ENCODE data around the gene MTHFD1L. TPM values are rescaled to one million over a fixed set of nuclear protein-coding genes. Genes with fewer than 3 reads are reported as not detected.
"Not testable (repeated sequence)": the region's sequence is repeated elsewhere in the genome, so short reads cannot be mapped to it uniquely, and the experiment has no call there.

The MTHFD1L gene
- total RNA-seq, 1 experiment from 2014 or later, result 47.8 TPM

DNA sequence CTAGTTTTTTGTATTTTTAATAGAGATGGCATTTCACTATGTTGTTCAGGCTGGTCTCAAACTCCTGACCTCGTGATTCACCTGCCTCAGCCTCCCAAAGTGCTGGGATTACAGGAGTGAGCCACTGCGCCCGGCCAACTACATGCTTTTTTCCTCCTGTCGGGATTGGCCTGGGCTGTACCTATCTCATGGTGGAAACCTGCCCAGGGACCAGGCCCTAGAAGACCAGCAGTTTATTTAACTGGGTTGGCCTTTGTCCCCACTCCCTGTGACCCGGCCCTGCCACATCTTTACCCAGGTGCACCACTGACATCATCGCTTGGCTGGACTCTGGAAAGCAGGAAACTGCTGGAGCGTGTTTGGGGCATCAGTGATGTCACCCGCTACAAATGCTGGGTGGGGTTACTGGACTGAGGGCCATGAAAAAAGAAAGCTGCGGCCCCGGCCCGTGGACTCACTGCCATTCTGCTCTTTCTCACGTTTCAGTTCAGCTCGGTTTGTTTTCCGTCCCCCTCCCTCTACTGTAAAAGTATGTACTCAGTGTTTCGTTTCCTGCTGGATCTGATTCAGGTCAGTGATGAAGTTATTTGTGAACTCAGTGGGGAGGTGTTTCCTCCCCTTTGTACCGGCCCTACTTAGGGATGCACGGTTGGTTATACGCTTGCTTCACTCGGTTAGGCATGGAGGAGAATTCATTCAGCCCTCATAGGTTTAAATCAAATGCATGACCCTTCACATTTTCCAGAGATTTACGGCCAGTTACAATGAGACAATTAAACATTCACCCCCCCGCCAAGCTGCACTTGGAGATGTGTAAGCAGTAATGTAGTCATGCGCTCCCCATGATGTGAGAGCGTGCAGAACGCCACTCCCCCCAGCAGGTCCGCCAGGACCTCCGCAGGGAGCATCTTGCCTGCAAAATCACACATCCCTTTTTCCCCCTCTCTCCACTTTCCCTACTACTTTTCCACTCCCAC is 179.3 kb downstream of the MTHFD1L start:
- CTCF ChIA-PET, result interaction anchor here (0.7 to 1.2 kb wide), 5 partner anchors 15 to 275 kb away, joined by 3 to 4 read pairs (median 3); no protein-coding TSS in a partner anchor
- intact Hi-C loops (cut with micrococcal nuclease; ENCODE audit: unreplicated experiment), result loop anchor here (10.0 kb wide), 1 partner anchor 280 kb away; no protein-coding TSS in a partner anchor
- H3K27me3 Mint-ChIP-seq (ENCODE audit: unreplicated experiment), result no peaks in the 10 kb centered on the region
- peaks cover 56% of the 10 kb centered on the region for H3K4me1 Mint-ChIP-seq (ENCODE audit: low read depth, unreplicated experiment)
- H3K9me3 Mint-ChIP-seq (ENCODE audit: low read depth, unreplicated experiment), result no peaks in the 10 kb centered on the region
- H3K36me3 Mint-ChIP-seq (ENCODE audit: insufficient read depth, unreplicated experiment), result peaks cover 43% of the 10 kb centered on the region
- BruUV-seq (replicated peaks), result TSS peak; percentile 87
- H3K4me3 Mint-ChIP-seq (ENCODE audit: low read depth, unreplicated experiment), result peak overlapping the region; percentile 57
- TF ChIP-seq, protein P1, sequence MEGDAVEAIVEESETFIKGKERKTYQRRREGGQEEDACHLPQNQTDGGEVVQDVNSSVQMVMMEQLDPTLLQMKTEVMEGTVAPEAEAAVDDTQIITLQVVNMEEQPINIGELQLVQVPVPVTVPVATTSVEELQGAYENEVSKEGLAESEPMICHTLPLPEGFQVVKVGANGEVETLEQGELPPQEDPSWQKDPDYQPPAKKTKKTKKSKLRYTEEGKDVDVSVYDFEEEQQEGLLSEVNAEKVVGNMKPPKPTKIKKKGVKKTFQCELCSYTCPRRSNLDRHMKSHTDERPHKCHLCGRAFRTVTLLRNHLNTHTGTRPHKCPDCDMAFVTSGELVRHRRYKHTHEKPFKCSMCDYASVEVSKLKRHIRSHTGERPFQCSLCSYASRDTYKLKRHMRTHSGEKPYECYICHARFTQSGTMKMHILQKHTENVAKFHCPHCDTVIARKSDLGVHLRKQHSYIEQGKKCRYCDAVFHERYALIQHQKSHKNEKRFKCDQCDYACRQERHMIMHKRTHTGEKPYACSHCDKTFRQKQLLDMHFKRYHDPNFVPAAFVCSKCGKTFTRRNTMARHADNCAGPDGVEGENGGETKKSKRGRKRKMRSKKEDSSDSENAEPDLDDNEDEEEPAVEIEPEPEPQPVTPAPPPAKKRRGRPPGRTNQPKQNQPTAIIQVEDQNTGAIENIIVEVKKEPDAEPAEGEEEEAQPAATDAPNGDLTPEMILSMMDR (IDR thresholded peaks at IDR 0.05; ENCODE audit: unreplicated experiment), result no peak
- peak overlapping the region; percentile 95 for H3K27ac Mint-ChIP-seq (ENCODE audit: unreplicated experiment)
- peak; percentile 85 for DNase-seq

DNA sequence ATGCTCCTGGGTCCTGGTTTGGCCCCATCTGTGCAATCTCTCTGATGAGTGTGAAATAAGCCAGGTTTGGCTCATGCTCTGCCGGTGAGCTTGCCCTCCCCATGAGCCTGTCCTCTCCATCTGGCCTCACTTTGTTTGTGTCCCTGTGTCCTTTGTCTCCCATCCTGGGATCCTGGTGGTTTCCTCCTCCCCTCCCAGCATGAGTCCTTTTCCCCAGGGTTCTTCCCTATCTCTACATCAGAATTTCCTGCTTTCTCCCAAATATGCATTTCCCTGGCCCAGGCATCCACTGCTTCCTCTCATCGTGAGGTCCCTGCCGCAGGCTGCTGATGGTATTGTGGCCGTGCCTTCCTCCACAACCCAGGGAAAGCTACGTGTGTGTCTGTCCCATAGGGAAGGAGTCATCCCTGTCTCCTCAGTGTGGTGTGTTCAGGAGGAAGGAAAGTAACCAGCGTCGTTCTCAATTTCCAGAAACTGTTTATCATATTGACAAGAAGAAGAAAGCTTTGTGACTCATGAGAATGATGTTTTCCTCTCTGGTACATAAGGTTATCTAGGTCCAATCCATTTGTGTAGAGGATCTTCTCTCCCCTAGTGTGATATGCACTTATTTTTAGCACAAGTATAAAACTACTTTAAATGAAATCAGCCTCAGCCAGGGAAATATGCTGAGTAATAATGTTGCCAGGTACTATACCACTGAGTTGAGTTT is 180.2 kb downstream of the MTHFD1L start:
- H3K27me3 Mint-ChIP-seq (ENCODE audit: unreplicated experiment); H3K9me3 Mint-ChIP-seq (ENCODE audit: low read depth, unreplicated experiment); BruUV-seq (replicated peaks); DNase-seq: not testable (repeated sequence)
- Mint-ChIP-seq H3K4me3 (ENCODE audit: low read depth, unreplicated experiment) (peak overlapping the region; percentile 57), H3K4me1 (ENCODE audit: low read depth, unreplicated experiment) (peaks cover 46% of the 10 kb centered on the region), H3K27ac (ENCODE audit: unreplicated experiment) (peak overlapping the region; percentile 95), H3K36me3 (ENCODE audit: insufficient read depth, unreplicated experiment) (peaks cover 36% of the 10 kb centered on the region)
- CTCF ChIA-PET, result interaction anchor here (0.8 to 1.2 kb wide), 2 partner anchors 23 to 274 kb away, joined by 3 to 4 read pairs; no protein-coding TSS in a partner anchor
- intact Hi-C loops (cut with micrococcal nuclease; ENCODE audit: unreplicated experiment), result loop anchor here (10.0 kb wide), 1 partner anchor 279 kb away; no protein-coding TSS in a partner anchor

DNA sequence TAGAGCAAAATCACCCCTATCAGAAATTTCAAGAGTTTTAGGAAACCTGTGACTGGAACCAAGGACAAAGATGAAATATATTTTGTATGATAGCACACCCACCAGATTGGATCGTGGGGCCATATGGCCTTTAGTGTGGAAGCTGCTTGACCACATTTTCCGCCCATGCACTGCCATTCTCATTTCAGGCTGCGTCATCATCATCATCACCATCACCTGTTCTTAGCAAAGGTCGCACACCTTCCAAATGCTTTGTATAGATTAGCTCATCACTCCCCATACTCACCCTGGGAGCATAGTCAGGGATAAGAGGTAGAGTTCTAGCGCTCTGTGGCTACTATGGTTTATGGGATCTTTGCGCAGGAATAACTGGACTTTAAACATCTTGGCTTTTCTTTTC is 185.7 kb downstream of the MTHFD1L start:
- H3K4me1 Mint-ChIP-seq (ENCODE audit: low read depth, unreplicated experiment), result peaks cover 19% of the 10 kb centered on the region
- no peaks in the 10 kb centered on the region for H3K9me3 Mint-ChIP-seq (ENCODE audit: low read depth, unreplicated experiment)
- TF ChIP-seq, protein P1 (IDR thresholded peaks at IDR 0.05; ENCODE audit: unreplicated experiment), result no peak
- H3K36me3 Mint-ChIP-seq (ENCODE audit: insufficient read depth, unreplicated experiment), result peaks cover 9% of the 10 kb centered on the region
- H3K27me3 Mint-ChIP-seq (ENCODE audit: unreplicated experiment), result no peaks in the 10 kb centered on the region
- CTCF ChIA-PET, result no interaction called here
- BruUV-seq (replicated peaks), result no TSS peak
- no peak for DNase-seq
- no peak overlapping the region for H3K4me3 Mint-ChIP-seq (ENCODE audit: low read depth, unreplicated experiment)
- H3K27ac Mint-ChIP-seq (ENCODE audit: unreplicated experiment), result no peak overlapping the region
- intact Hi-C loops (cut with micrococcal nuclease; ENCODE audit: unreplicated experiment), result no loop called here

DNA sequence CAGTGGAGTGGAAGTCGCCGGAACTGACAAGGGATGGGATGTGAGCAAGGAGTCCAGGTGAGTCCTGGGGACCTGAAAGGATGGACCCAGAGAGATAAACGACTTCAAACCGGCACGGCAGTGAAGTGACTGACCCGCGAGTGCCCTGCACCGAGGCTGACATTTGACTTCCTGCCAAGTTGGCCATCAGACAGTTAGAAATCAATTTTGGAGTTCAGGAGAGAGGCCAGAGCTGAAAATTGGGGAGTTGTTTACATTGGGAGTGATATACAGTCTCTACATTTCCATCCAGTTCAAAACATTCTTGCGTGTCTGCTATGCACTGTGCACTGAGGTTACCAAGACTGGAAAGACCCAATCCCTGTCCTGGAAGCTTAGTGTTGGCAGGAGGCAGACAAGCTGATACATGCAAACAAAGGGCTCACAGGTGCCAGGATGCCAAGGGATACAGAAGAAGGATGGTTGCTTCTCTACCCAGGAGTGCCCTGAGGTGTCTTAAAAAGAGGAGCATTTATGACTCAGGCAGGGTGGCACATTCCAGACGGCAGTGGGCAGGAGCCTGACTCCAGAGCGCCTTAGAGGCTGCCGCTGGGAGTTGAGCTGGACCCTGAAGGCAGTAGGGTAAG is 186.6 kb downstream of the MTHFD1L start:
- TF ChIP-seq, protein P1 (IDR thresholded peaks at IDR 0.05; ENCODE audit: unreplicated experiment), result no peak
- BruUV-seq (replicated peaks), result no TSS peak
- H3K36me3 Mint-ChIP-seq (ENCODE audit: insufficient read depth, unreplicated experiment), result peaks cover 9% of the 10 kb centered on the region
- H3K4me1 Mint-ChIP-seq (ENCODE audit: low read depth, unreplicated experiment), result peaks cover 12% of the 10 kb centered on the region
- no peaks in the 10 kb centered on the region for H3K9me3 Mint-ChIP-seq (ENCODE audit: low read depth, unreplicated experiment)
- no peak for DNase-seq
- intact Hi-C loops (cut with micrococcal nuclease; ENCODE audit: unreplicated experiment), result no loop called here
- H3K27ac Mint-ChIP-seq (ENCODE audit: unreplicated experiment), result peak overlapping the region; percentile 58
- H3K4me3 Mint-ChIP-seq (ENCODE audit: low read depth, unreplicated experiment), result no peak overlapping the region
- CTCF ChIA-PET, result no interaction called here
- H3K27me3 Mint-ChIP-seq (ENCODE audit: unreplicated experiment), result no peaks in the 10 kb centered on the region

Measured in Calu3 (cell line).